GM21423 (cell line): ENCODE results near the gene NPAS3.

ENCODE experiments used
- ATAC-seq: cut with Tn5 transposase; IDR thresholded peaks from one replicate; pipeline ENCODE4 v1.9.1; 2021; ENCODE audit warnings: mild to moderate bottlenecking, moderate library complexity; ENCODE audit not compliant: unreplicated experiment

The NPAS3 gene

GRCh38 chr14:33657476-33657875 is 718.8 kb downstream of the NPAS3 start:
- no peak for ATAC-seq

GRCh38 chr14:33660248-33660647 is 721.6 kb downstream of the NPAS3 start:
- no peak for ATAC-seq

- no peak for ATAC-seq
Measured at GRCh38 chr14:33661101-33661500, 722.4 kb downstream of the NPAS3 start.

- no peak for ATAC-seq
Measured at GRCh38 chr14:33668066-33668465, 729.4 kb downstream of the NPAS3 start.

- no peak for ATAC-seq
Measured at GRCh38 chr14:33669111-33669510, 730.4 kb downstream of the NPAS3 start.

- ATAC-seq, result no peak
Measured at GRCh38 chr14:33670235-33670634, 731.6 kb downstream of the NPAS3 start.

GRCh38 chr14:33671556-33671955 is 732.9 kb downstream of the NPAS3 start:
- no peak for ATAC-seq

GRCh38 chr14:33674927-33675326 is 736.2 kb downstream of the NPAS3 start:
- ATAC-seq, result no peak

- no peak for ATAC-seq
Measured at GRCh38 chr14:33675415-33676130, 736.9 kb downstream of the NPAS3 start.

GRCh38 chr14:33676135-33676566 is 737.5 kb downstream of the NPAS3 start:
- ATAC-seq, result no peak

GRCh38 chr14:33676891-33677290 is 738.2 kb downstream of the NPAS3 start:
- no peak for ATAC-seq

GRCh38 chr14:33678005-33678404 is 739.3 kb downstream of the NPAS3 start:
- no peak for ATAC-seq

GRCh38 chr14:33679025-33679424 is 740.3 kb downstream of the NPAS3 start:
- no peak for ATAC-seq

- ATAC-seq, result no peak
Measured at GRCh38 chr14:33679461-33680225, 741.0 kb downstream of the NPAS3 start.

- ATAC-seq, result no peak
Measured at GRCh38 chr14:33680873-33681272, 742.2 kb downstream of the NPAS3 start.

GRCh38 chr14:33682760-33683159 is 744.1 kb downstream of the NPAS3 start:
- ATAC-seq, result no peak

- no peak for ATAC-seq
Measured at GRCh38 chr14:33685026-33685425, 746.3 kb downstream of the NPAS3 start.

- no peak for ATAC-seq
Measured at GRCh38 chr14:33685698-33686097, 747.0 kb downstream of the NPAS3 start.

- ATAC-seq, result no peak
Measured at GRCh38 chr14:33686218-33686617, 747.5 kb downstream of the NPAS3 start.

GRCh38 chr14:33686856-33687255 is 748.2 kb downstream of the NPAS3 start:
- no peak for ATAC-seq

- no peak for ATAC-seq
Measured at GRCh38 chr14:33689680-33690079, 751.0 kb downstream of the NPAS3 start.

GRCh38 chr14:33691907-33692306 is 753.2 kb downstream of the NPAS3 start:
- no peak for ATAC-seq
